ENCODE results near the gene PDE3A. TPM values are rescaled to one million over a fixed set of nuclear protein-coding genes. Genes with fewer than 3 reads are reported as not detected.

Gene PDE3A
- total RNA-seq, 4 donors from 2014 or later = 7.7 to 75.8 (median 18.7) TPM

- Histone ChIP-seq H3K27ac (no peak overlapping the region), H3K4me1 (no peaks in the 10 kb centered on the region), H3K4me3 (no peak overlapping the region), H3K36me3 (no peaks in the 10 kb centered on the region), H3K27me3 (no peaks in the 10 kb centered on the region), H3K9me3 (no peaks in the 10 kb centered on the region)
- intact Hi-C loops (cut with DNase I; ENCODE audit: low total_unique reads) = no loop called here
- no peak for DNase-seq
- TF ChIP-seq CTCF (IDR thresholded peaks at IDR 0.05) = no peak
- TF ChIP-seq POLR2A (IDR thresholded peaks at IDR 0.05) = no peak
Measured at GRCh38 chr12:20495997-20496396, 127.7 kb downstream of the PDE3A start.

- Histone ChIP-seq H3K9me3 (no peaks in the 10 kb centered on the region), H3K27me3 (no peaks in the 10 kb centered on the region), H3K36me3 (no peaks in the 10 kb centered on the region), H3K27ac (no peak overlapping the region), H3K4me3 (no peak overlapping the region), H3K4me1 (no peaks in the 10 kb centered on the region)
- no peak for DNase-seq
- TF ChIP-seq POLR2A (IDR thresholded peaks at IDR 0.05) (no peak), CTCF (IDR thresholded peaks at IDR 0.05) (no peak)
- intact Hi-C loops (cut with DNase I; ENCODE audit: low total_unique reads) = no loop called here
Measured at GRCh38 chr12:20497707-20498106, 129.4 kb downstream of the PDE3A start.

GRCh38 chr12:20501958-20502357 lies 133.6 kb downstream of the PDE3A start:
- Histone ChIP-seq H3K9me3 (no peaks in the 10 kb centered on the region), H3K36me3 (no peaks in the 10 kb centered on the region), H3K4me1 (no peaks in the 10 kb centered on the region), H3K4me3 (no peak overlapping the region), H3K27me3 (no peaks in the 10 kb centered on the region), H3K27ac (no peak overlapping the region)
- intact Hi-C loops (cut with DNase I; ENCODE audit: low total_unique reads) = no loop called here
- TF ChIP-seq POLR2A (IDR thresholded peaks at IDR 0.05) = no peak
- no peak for TF ChIP-seq CTCF (IDR thresholded peaks at IDR 0.05)
- DNase-seq = no peak

- H3K4me1 ChIP-seq = no peaks in the 10 kb centered on the region
- intact Hi-C loops (cut with DNase I; ENCODE audit: low total_unique reads) = no loop called here
- TF ChIP-seq POLR2A (IDR thresholded peaks at IDR 0.05) (no peak), CTCF (IDR thresholded peaks at IDR 0.05) (no peak)
- no peaks in the 10 kb centered on the region for H3K9me3 ChIP-seq
- H3K4me3 ChIP-seq = no peak overlapping the region
- DNase-seq = no peak
- no peaks in the 10 kb centered on the region for H3K36me3 ChIP-seq
- no peak overlapping the region for H3K27ac ChIP-seq
- H3K27me3 ChIP-seq = no peaks in the 10 kb centered on the region
Measured at GRCh38 chr12:20503858-20504257, 135.5 kb downstream of the PDE3A start.

GRCh38 chr12:20505056-20505455 lies 136.7 kb downstream of the PDE3A start:
- no peaks in the 10 kb centered on the region for H3K4me1 ChIP-seq
- intact Hi-C loops (cut with DNase I; ENCODE audit: low total_unique reads) = no loop called here

More at GRCh38 chr12:20505056-20505455, 136.7 kb downstream of the PDE3A start:
- H3K36me3 ChIP-seq = no peaks in the 10 kb centered on the region
- H3K9me3 ChIP-seq = no peaks in the 10 kb centered on the region
- no peak for DNase-seq
- no peaks in the 10 kb centered on the region for H3K27me3 ChIP-seq
- no peak overlapping the region for H3K4me3 ChIP-seq
- TF ChIP-seq POLR2A (IDR thresholded peaks at IDR 0.05) (no peak), CTCF (IDR thresholded peaks at IDR 0.05) (no peak)
- H3K27ac ChIP-seq = no peak overlapping the region
